GM19025 (cell line): ENCODE measurements around the gene CNTN5.
"Not testable (repeated sequence)": the region's sequence is repeated elsewhere in the genome, so short reads cannot be mapped to it uniquely, and the experiment has no call there.

ENCODE experiments used
- ATAC-seq: cut with Tn5 transposase; IDR thresholded peaks from one replicate; pipeline ENCODE4 v1.9.1; 2021; ENCODE audit warnings: mild to moderate bottlenecking, low read depth, moderate library complexity; ENCODE audit not compliant: unreplicated experiment

The CNTN5 gene

DNA sequence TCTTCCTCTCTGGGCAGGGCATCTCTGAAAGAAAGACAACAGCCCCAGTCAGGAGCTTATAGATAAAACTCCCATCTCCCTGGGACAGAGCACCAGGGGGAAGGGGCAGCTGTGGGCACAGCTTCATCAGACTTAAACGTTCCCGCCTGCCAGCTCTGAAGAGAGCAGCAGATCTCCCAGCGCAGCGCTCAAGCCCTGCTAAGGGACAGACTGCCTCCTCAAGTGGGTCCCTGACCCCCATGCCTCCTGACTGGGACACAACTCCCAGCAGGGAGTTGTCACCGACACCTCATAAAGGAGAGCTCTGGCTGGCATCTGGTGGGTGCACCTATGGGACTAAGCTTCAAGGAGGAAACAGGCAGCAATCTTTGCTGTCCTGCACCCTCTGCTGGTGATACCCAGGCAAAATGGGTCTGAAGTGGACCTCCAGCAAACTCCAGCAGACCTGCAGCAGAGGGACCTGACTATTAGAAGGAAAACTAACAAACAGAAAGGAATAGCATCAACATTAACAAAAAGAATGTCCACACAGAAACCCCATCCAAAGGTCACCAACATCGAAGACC is 1236.6 kb downstream of the CNTN5 start:
- not testable (repeated sequence) for ATAC-seq

GRCh38 chr11:100269516-100269915 is 1248.8 kb downstream of the CNTN5 start:
- no peak for ATAC-seq

DNA sequence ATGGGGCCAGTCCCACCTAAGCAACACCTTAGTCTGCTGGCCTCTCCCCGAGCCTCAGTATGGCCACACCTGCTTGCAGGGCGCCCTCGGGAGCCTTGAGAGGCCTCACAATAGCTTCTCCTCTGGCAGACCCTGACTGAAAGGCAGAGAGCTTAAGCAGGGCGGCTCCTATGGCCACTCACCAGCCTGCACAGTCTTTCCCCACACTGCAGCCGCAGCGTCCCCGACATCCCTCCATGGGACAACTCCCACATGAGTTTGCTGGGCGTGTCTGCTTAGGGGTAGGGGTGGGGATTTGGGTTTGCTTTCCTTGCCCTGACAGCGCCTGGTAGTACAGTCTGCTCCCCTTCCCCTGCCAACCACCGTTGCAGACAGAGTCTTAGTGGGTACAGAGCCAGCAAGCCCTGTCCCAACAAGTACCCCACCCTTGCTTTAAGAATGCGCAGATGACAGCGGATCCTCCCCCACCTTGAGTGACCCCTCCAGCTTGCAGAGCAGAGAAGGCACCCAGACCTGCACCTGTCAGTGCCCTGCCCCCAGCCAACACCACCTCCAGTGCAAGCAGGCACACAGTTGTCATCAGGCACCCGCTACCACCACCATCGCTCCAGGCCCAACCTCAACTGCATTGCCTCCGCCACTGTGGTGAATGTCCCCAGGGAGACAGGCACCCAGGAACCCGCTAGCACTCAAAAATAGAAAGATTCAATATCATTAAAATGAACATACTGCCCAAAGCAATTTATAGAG is 1252.5 kb downstream of the CNTN5 start:
- ATAC-seq: no peak

GRCh38 chr11:100274466-100274865 is 1253.7 kb downstream of the CNTN5 start:
- ATAC-seq: not testable (repeated sequence)

GRCh38 chr11:100294748-100295147 is 1274.0 kb downstream of the CNTN5 start:
- no peak for ATAC-seq

- ATAC-seq: no peak
Measured at GRCh38 chr11:100296051-100296679, 1275.4 kb downstream of the CNTN5 start.

- no peak for ATAC-seq
Measured at GRCh38 chr11:100297516-100297915, 1276.8 kb downstream of the CNTN5 start.

DNA sequence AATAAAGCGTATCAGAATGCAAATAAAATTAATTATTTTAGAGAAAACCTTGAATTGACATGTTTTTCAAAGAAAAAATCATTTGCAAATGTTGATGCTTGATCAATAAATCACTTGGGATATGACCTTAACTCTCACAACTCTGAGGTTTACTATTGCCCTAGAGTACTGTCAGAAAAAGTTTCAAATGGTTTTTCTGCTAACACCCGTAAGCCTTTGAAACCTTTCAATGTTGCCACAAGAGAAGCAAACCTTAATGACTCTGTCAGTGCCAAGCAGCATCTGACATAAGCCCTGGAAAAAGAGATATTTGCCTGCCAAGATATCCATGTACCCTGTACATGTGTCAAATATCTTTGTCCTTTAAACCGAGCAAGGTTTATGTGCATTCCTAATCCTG is 1282.1 kb downstream of the CNTN5 start:
- no peak for ATAC-seq

DNA sequence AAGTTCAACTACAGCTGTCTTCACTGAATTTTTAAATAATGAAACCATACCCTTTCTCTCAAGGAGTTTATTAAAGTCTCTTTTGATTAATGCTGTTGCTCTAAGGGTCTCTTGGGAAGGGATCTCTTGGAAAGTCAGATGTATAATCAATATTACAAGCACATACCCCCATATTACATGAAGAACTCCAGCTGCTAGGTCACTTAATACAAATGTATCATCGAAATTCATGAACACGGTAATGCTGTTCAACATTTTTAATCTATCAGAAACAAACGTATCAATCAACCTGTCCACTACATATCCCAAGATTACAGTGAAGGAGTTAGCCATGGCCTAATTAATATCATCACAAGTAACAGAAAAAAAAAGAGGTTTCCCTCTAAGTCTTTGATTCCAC is 1283.1 kb downstream of the CNTN5 start:
- ATAC-seq: no peak

GRCh38 chr11:100308202-100308601 is 1287.5 kb downstream of the CNTN5 start:
- no peak for ATAC-seq

GRCh38 chr11:100315946-100316345 is 1295.2 kb downstream of the CNTN5 start:
- ATAC-seq: no peak

GRCh38 chr11:100316952-100317351 is 1296.2 kb downstream of the CNTN5 start:
- no peak for ATAC-seq

DNA sequence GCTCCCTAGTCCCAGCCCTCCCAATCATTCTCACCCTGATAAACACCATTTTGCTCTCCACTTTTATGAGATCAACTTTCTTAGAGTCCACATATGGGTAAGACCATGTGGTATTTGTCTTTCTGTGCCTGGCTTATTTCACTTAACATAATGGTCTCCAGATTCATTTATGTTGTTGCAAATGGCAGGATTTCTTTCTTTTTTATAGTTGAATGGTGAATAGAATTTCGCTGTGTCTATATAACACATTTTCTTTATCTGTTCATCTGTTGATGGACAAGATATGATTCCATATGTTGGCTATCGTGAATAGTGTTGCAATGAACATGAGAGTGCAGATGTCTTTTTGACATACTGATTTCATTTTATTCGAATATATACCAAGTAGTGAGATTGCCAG is 1298.9 kb downstream of the CNTN5 start:
- no peak for ATAC-seq

- ATAC-seq: no peak
Measured at GRCh38 chr11:100328626-100329340, 1308.0 kb downstream of the CNTN5 start.

GRCh38 chr11:100329352-100329751 is 1308.6 kb downstream of the CNTN5 start:
- no peak for ATAC-seq

DNA sequence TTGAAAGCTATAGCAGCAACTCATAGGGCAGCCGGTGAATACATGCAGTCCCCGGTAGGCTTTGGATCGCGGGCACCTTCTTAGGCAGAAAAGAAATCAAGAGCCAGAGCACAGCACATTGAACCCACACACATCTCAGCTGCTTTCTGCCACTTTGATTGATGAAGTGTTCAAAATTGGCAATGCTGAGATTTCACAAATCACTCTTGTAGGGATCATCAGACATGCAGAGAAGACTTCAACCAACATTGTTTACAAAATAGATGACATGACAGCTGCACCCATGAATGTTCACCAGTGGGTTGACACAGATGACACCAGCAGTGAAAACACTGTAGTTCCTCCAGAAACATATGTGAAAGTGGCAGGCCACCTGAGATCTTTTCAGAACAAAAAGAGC is 1316.1 kb downstream of the CNTN5 start:
- ATAC-seq: no peak

GRCh38 chr11:100338144-100338840 is 1317.5 kb downstream of the CNTN5 start:
- no peak for ATAC-seq

GRCh38 chr11:100340466-100341319 is 1319.9 kb downstream of the CNTN5 start:
- ATAC-seq: no peak

- ATAC-seq: no peak
Measured at GRCh38 chr11:100353083-100353482, 1332.3 kb downstream of the CNTN5 start.

DNA sequence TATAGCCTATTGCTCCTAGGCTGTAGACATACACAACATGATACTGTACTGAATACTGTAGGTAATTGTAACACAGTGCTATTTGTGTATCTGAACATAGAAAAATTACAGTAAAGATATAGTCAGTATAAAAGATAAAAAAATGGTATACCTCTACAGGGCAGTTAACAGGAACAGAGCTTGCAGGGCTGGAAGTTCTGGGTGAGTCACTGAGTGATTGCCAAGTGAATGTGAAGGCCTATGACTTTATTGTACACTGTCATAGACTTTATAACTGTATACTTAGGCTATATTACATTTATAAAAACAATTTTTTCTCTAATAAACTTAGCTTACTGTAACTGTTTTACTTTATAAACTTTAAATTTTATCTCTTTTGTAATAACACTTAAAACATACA is 1334.0 kb downstream of the CNTN5 start:
- ATAC-seq: no peak
